GM18511 (cell line): ENCODE data around the gene WASL.

Source experiments
- ATAC-seq: cut with Tn5 transposase; IDR thresholded peaks from one replicate; pipeline ENCODE4 v1.9.1; 2021; ENCODE audit warnings: mild to moderate bottlenecking, moderate library complexity; ENCODE audit not compliant: unreplicated experiment

The WASL gene

GRCh38 chr7:123705211-123705901 lies 43.4 kb downstream of the WASL start:
- ATAC-seq, result no peak

- no peak for ATAC-seq
Observed at GRCh38 chr7:123695944-123696677, 52.7 kb downstream of the WASL start.

GRCh38 chr7:123692471-123692877 lies 56.3 kb downstream of the WASL start:
- no peak for ATAC-seq

- no peak for ATAC-seq
Observed at GRCh38 chr7:123690550-123690949, 58.3 kb downstream of the WASL start.

- ATAC-seq, result no peak
Observed at GRCh38 chr7:123689250-123689649, 59.6 kb downstream of the WASL start.

- ATAC-seq, result no peak
Observed at GRCh38 chr7:123687727-123688126, 61.1 kb downstream of the WASL start.

GRCh38 chr7:123687161-123687560 lies 61.6 kb downstream of the WASL start:
- ATAC-seq, result no peak

- no peak for ATAC-seq
Observed at GRCh38 chr7:123682690-123683089, 66.1 kb downstream of the WASL start.

GRCh38 chr7:123681561-123681960 lies 67.2 kb downstream of the WASL start:
- ATAC-seq, result no peak

- ATAC-seq, result no peak
Observed at GRCh38 chr7:123680580-123680979, 68.2 kb downstream of the WASL start.

- no peak for ATAC-seq
Observed at GRCh38 chr7:123679614-123680013, 69.2 kb downstream of the WASL start.

- no peak for ATAC-seq
Observed at GRCh38 chr7:123677061-123677715, 71.6 kb downstream of the WASL start.

GRCh38 chr7:123675181-123675473 lies 73.7 kb downstream of the WASL start:
- ATAC-seq, result no peak

GRCh38 chr7:123674399-123675180 lies 74.2 kb downstream of the WASL start:
- ATAC-seq, result no peak

- ATAC-seq, result no peak
Observed at GRCh38 chr7:123673752-123674398, 74.9 kb downstream of the WASL start.

GRCh38 chr7:123673137-123673732 lies 75.6 kb downstream of the WASL start:
- ATAC-seq, result no peak

- no peak for ATAC-seq
Observed at GRCh38 chr7:123669485-123669884, 79.3 kb downstream of the WASL start.

GRCh38 chr7:123666492-123666891 lies 82.3 kb downstream of the WASL start:
- ATAC-seq, result no peak

GRCh38 chr7:123665896-123666295 lies 82.9 kb downstream of the WASL start:
- ATAC-seq, result no peak

- no peak for ATAC-seq
Observed at GRCh38 chr7:123665157-123665556, 83.6 kb downstream of the WASL start.

- no peak for ATAC-seq
Observed at GRCh38 chr7:123663200-123663599, 85.6 kb downstream of the WASL start.
